Bronchial epithelial cell (primary cell): ENCODE data around the gene LEF1. TPM values are rescaled to one million over a fixed set of nuclear protein-coding genes. Genes with fewer than 3 reads are reported as not detected.

Experiments
- DNase-seq: peaks from one replicate; pipeline ENCODE4 v3.0.0-alpha.2; 2010; ENCODE audit warnings: low read depth
- FAIRE-seq: peaks from 2 replicates; lab custom pipeline; 2011; peaks lifted over from hg19 to GRCh38; lab: Jason Lieb, UNC
- H3K27me3 ChIP-seq: 2 replicates; pipeline ENCODE4 v1.5.1; 2011; ENCODE audit warnings: low read length; ENCODE audit not compliant: control insufficient read depth, insufficient read depth
- H3K36me3 ChIP-seq: 2 replicates; pipeline ENCODE4 v1.5.1; 2011; ENCODE audit warnings: low read length; ENCODE audit not compliant: control insufficient read depth, insufficient read depth
- H3K4me3 ChIP-seq: 2 replicates; pipeline ENCODE4 v1.5.1; 2011; ENCODE audit warnings: mild to moderate bottlenecking, low read depth, low read length, control low read depth
- total RNA-seq: library from RNA; depleted of rRNA; stranded (reverse); fragments of >200 nt; gene quantifications from 2 replicates; pipeline ENCODE4 v1.2.1, GENCODE V29; 2014
- TF ChIP-seq, protein P1 (sequence below): IDR thresholded peaks from 2 replicates; pipeline ENCODE4 v1.5.1; 2011; ENCODE audit warnings: mild to moderate bottlenecking, moderate library complexity, low read length, control low read depth, inconsistent platforms; ENCODE audit not compliant: insufficient read depth, severe bottlenecking

The LEF1 gene
- total RNA-seq, 1 donor from 2014 or later = not detected

DNA sequence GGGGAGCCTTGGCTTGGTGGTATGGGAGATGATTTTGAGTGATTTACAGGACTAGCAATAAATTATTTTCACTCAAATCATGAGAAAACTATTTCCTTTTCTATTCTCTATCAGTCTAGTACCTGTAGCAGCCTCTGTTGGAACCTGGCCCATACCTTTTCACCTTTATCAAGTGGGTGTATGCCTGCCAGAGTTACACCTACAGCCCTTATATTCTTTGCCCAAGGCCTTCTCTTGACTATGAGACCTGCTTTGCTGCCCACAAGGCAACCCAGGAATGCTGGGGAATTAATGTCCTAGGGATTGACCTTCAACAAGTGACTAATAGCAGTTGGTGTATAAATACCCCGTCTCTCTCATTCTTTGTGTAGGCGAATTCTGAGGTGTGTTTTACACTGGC lies 20.0 kb upstream of the LEF1 start:
- FAIRE-seq (no peak), DNase-seq (no peak)
- Histone ChIP-seq H3K27me3 (peaks cover 2% of the 10 kb centered on the region), H3K4me3 (no peak overlapping the region), H3K36me3 (no peaks in the 10 kb centered on the region)
- TF ChIP-seq, protein P1, sequence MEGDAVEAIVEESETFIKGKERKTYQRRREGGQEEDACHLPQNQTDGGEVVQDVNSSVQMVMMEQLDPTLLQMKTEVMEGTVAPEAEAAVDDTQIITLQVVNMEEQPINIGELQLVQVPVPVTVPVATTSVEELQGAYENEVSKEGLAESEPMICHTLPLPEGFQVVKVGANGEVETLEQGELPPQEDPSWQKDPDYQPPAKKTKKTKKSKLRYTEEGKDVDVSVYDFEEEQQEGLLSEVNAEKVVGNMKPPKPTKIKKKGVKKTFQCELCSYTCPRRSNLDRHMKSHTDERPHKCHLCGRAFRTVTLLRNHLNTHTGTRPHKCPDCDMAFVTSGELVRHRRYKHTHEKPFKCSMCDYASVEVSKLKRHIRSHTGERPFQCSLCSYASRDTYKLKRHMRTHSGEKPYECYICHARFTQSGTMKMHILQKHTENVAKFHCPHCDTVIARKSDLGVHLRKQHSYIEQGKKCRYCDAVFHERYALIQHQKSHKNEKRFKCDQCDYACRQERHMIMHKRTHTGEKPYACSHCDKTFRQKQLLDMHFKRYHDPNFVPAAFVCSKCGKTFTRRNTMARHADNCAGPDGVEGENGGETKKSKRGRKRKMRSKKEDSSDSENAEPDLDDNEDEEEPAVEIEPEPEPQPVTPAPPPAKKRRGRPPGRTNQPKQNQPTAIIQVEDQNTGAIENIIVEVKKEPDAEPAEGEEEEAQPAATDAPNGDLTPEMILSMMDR = no peak

DNA sequence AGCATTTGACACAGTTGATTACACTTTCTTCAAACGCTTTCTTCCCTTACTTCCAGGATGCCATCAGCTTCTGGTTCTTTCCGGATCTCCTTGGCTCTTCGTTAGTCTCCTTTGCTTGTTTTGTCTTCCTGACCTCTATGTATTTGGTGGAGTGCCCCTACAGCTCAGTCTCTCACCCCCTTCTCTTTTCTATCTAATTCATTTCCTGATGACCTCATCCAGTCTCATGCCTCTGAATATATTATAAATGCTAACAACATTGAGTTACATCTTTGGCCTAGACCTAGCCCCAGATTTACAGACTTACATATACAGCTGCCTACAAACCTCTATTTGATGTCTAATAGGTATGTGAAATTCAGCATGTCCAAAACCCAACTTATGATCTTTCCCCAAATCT lies 16.5 kb upstream of the LEF1 start:
- TF ChIP-seq, protein P1 = no peak
- FAIRE-seq (no peak), DNase-seq (no peak)
- H3K36me3 ChIP-seq = no peaks in the 10 kb centered on the region
- no peaks in the 10 kb centered on the region for H3K27me3 ChIP-seq
- H3K4me3 ChIP-seq = no peak overlapping the region

DNA sequence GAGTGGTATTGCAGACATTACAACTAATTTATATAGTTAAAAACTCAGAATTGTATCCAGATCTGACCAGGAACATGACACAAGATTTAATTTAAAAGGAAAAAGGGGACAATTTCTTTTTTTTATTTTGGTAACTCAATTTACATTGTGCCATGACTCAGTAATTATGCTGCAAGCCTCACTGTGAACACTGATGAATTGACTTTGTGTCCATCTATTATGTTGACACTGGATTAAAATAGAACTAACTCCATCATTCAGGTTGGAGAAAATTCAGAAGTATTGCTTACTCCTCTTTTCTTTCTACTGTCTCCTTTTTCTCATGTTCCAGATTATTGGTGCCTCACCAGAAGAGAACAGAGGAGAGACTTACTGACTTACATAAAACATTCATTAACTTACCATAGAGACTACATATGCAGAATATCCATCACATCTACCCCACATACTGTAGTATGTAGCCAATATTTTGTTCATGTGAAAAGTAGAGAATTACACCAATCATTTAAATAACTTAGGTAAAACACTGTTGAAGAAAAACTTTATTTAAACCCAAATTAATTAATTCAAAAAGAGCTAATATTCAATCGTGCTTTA lies 15.8 kb upstream of the LEF1 start:
- FAIRE-seq (no peak), DNase-seq (no peak)
- Histone ChIP-seq H3K27me3 (no peaks in the 10 kb centered on the region), H3K36me3 (no peaks in the 10 kb centered on the region), H3K4me3 (no peak overlapping the region)
- TF ChIP-seq, protein P1 = no peak

DNA sequence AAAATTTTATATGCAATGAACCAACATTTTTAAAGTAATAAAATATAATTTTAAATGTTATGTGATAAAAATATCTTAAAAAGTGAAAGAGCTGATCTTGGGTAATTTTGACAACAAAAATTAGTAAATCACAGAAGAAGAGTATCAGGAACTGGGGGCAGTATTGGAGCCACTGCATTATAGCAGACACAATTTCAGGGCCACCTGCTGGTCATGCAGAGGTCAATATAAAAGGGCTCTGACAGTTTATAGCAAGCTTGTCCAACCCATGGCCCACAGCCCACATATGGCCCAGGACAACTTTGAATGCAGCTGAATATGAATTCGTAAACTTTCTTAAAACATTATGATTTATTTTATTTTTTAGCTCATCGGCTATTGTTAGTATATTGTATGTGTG lies 13.0 kb upstream of the LEF1 start:
- FAIRE-seq (no peak), DNase-seq (no peak)
- Histone ChIP-seq H3K36me3 (no peaks in the 10 kb centered on the region), H3K27me3 (no peaks in the 10 kb centered on the region), H3K4me3 (no peak overlapping the region)
- TF ChIP-seq, protein P1 = no peak

DNA sequence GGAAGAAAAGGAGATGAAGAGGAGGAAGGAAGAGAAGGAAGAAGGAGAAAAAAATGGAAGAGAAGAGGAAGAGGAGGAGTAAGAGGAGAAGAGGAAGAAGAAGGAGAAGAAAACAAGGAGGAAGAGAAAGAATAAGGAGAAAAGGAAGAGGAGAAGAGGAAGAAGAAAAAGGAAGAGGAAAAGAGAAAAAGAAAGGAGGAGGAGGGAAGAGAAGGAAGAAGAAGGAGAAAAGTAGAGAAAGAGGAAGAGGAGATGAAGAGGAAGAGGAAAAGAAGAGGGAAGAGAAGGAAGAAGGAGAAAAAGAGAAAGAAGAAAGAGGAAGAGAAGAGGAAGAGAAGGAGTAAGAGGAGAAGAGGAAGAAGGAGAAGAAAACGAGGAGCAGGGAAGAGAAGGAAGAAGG lies 11.8 kb upstream of the LEF1 start:
- no peak for FAIRE-seq
- no peaks in the 10 kb centered on the region for H3K36me3 ChIP-seq
- TF ChIP-seq, protein P1 = no peak

DNA sequence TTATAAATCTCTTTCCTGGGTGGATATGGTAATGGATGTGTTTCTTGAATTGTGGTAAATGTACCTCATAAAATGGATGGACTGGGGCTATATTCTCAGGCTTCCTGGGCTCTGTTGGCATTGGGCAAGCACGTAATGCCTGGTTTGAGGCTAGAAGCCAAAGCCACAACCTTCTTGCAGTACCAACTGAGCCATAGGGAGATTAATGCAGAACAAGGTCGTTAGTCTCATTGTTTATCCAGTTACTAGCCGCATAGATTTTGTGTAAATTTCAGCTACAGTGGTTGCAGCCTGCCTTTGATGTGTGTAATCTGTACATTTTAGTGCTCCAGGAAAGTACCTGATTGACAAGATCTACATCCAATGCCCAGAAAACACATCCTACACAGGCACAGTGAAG lies 7.2 kb upstream of the LEF1 start:
- FAIRE-seq (no peak), DNase-seq (no peak)
- H3K4me3 ChIP-seq = no peak overlapping the region
- no peaks in the 10 kb centered on the region for H3K36me3 ChIP-seq
- TF ChIP-seq, protein P1 = no peak
- H3K27me3 ChIP-seq = peaks cover 28% of the 10 kb centered on the region

More for the DNA sequence above, 11.8 kb upstream of the LEF1 start:
- no peak for DNase-seq
- H3K4me3 ChIP-seq = no peak overlapping the region
- H3K27me3 ChIP-seq = no peaks in the 10 kb centered on the region
